Neural cell (in vitro differentiated cells): ENCODE data around the gene CDKAL1. TPM values are rescaled to one million over a fixed set of nuclear protein-coding genes. Genes with fewer than 3 reads are reported as not detected.

ENCODE experiments used
- H2AFZ ChIP-seq: fragments of 200-600, 300-800 bp; sonication (generic), shearing (Covaris generic); 2 replicates; pipeline ENCODE4 v1.6.0; 2014; ENCODE audit warnings: low read depth, mild to moderate bottlenecking, antibody characterized with exemption, low read length, moderate library complexity
- H3F3A ChIP-seq: fragments of 200-600 bp; shearing (Covaris generic); 2 replicates; pipeline ENCODE4 v1.6.1; 2016; ENCODE audit warnings: mild to moderate bottlenecking, moderate library complexity, mixed read lengths, antibody characterized with exemption, low read length; ENCODE audit not compliant: insufficient read depth, poor library complexity, severe bottlenecking
- H3K27ac ChIP-seq: fragments of 200-600, 300-800 bp; sonication (generic), shearing (Covaris generic); 2 replicates; pipeline ENCODE4 v1.5.1; 2014; ENCODE audit warnings: mild to moderate bottlenecking, low read length, moderate library complexity
- H3K27me3 ChIP-seq: fragments of 300-800, 200-600 bp; sonication (generic), shearing (Covaris generic); 2 replicates; pipeline ENCODE4 v1.6.0; 2014; ENCODE audit warnings: mild to moderate bottlenecking, low read depth, low read length, moderate library complexity; ENCODE audit not compliant: insufficient read depth
- H3K36me3 ChIP-seq: fragments of 300-800, 200-600 bp; sonication (generic), shearing (Covaris generic); 2 replicates; pipeline ENCODE4 v1.5.1; 2014; ENCODE audit warnings: mild to moderate bottlenecking, antibody characterized with exemption, low read length, moderate library complexity; ENCODE audit not compliant: insufficient read depth
- H3K4me2 ChIP-seq: fragments of 300-800, 200-600 bp; sonication (generic), shearing (Covaris generic); 2 replicates; pipeline ENCODE4 v1.6.0; 2014; ENCODE audit warnings: mild to moderate bottlenecking, low read length
- H3K4me3 ChIP-seq: fragments of 300-800, 200-600 bp; sonication (generic), shearing (Covaris generic); 2 replicates; pipeline ENCODE4 v1.5.1; 2014; ENCODE audit warnings: mild to moderate bottlenecking, low read length, moderate library complexity
- H3K79me2 ChIP-seq: fragments of 200-600 bp; shearing (Covaris generic); replicated peaks from 2 replicates; pipeline ENCODE4 v1.6.0; 2014; ENCODE audit warnings: mild to moderate bottlenecking, low read length, moderate library complexity; ENCODE audit not compliant: insufficient read depth
- H3K9ac ChIP-seq: fragments of 300-800, 200-600 bp; sonication (generic), shearing (Covaris generic); 2 replicates; pipeline ENCODE4 v1.6.1; 2016; ENCODE audit warnings: mild to moderate bottlenecking, low read length, mixed read lengths
- H3K9me2 ChIP-seq: fragments of 200-600 bp; shearing (Covaris generic); 2 replicates; pipeline ENCODE4 v1.6.1; 2016; ENCODE audit warnings: mild to moderate bottlenecking, low read length, mixed read lengths; ENCODE audit not compliant: insufficient read depth
- H3K9me3 ChIP-seq: fragments of 200-600, 300-800 bp; sonication (generic), shearing (Covaris generic); 2 replicates; pipeline ENCODE4 v1.6.1; 2016; ENCODE audit warnings: mild to moderate bottlenecking, mixed run types, low read length, moderate library complexity, mixed read lengths
- H4K20me1 ChIP-seq: fragments of 200-600 bp; shearing (Covaris generic); 2 replicates; pipeline ENCODE4 v1.6.1; 2016; ENCODE audit warnings: mild to moderate bottlenecking, mixed run types; ENCODE audit not compliant: insufficient read depth
- CTCF ChIP-seq: fragments of 450-650 bp; IDR thresholded peaks from 2 replicates; pipeline ENCODE4 v1.5.1; 2014; ENCODE audit warnings: antibody characterized with exemption, mild to moderate bottlenecking, moderate library complexity; ENCODE audit not compliant: poor library complexity, severe bottlenecking
- EP300 ChIP-seq: fragments of 450-650 bp; conservative IDR thresholded peaks from 2 replicates; pipeline ENCODE4 v1.6.1; 2014; ENCODE audit warnings: antibody characterized with exemption, mild to moderate bottlenecking, moderate library complexity; ENCODE audit not compliant: poor library complexity, severe bottlenecking
- EZH2 ChIP-seq: fragments of 200-600, 300-800 bp; shearing (Covaris generic), sonication (generic); IDR thresholded peaks from 2 replicates; pipeline ENCODE4 v1.6.1; 2014; ENCODE audit warnings: antibody characterized with exemption, low read length, borderline replicate concordance, mild to moderate bottlenecking; ENCODE audit not compliant: insufficient read depth, poor library complexity, severe bottlenecking
- MXI1 ChIP-seq: fragments of 450-650 bp; conservative IDR thresholded peaks from 2 replicates; pipeline ENCODE4 v1.6.1; 2014; ENCODE audit warnings: antibody characterized with exemption, mild to moderate bottlenecking; ENCODE audit not compliant: poor library complexity, severe bottlenecking
- POLR2AphosphoS5 ChIP-seq: IDR thresholded peaks from 2 replicates; pipeline ENCODE4 v1.6.1; 2012
- RAD21 ChIP-seq: fragments of 450-650 bp; conservative IDR thresholded peaks from 2 replicates; pipeline ENCODE4 v1.6.1; 2014; ENCODE audit warnings: antibody characterized with exemption, mild to moderate bottlenecking, moderate library complexity
- REST ChIP-seq: IDR thresholded peaks from 2 replicates; pipeline ENCODE4 v1.6.1; 2012; ENCODE audit warnings: borderline replicate concordance
- SMC3 ChIP-seq: fragments of 450-650 bp; conservative IDR thresholded peaks from 2 replicates; pipeline ENCODE4 v1.6.1; 2014; ENCODE audit warnings: antibody characterized with exemption, mild to moderate bottlenecking, moderate library complexity; ENCODE audit not compliant: poor library complexity
- TAF1 ChIP-seq: IDR thresholded peaks from 2 replicates; pipeline ENCODE4 v1.6.1; 2012; ENCODE audit warnings: low read depth
- polyA plus RNA-seq: library from polyadenylated mRNA; depleted of rRNA; stranded (reverse); fragments of >200 nt; gene quantifications from 2 replicates; pipeline ENCODE4 v1.2.3, GENCODE V29; 2014

The CDKAL1 gene
- polyA plus RNA-seq, 1 donor from 2014 or later = 10.7 TPM

GRCh38 chr6:20538131-20538662 is 3.9 kb downstream of the CDKAL1 start:
- Histone ChIP-seq H3K27me3 (no peaks in the 10 kb centered on the region), H2AFZ (no peak overlapping the region), H3K79me2 (peaks cover 34% of the 10 kb centered on the region), H3K9me3 (no peaks in the 10 kb centered on the region), H4K20me1 (no peaks in the 10 kb centered on the region), H3K4me3 (no peak overlapping the region), H3K9ac (no peak overlapping the region), H3F3A (no peaks in the 10 kb centered on the region), H3K9me2 (no peaks in the 10 kb centered on the region), H3K4me2 (no peak overlapping the region), H3K27ac (no peak overlapping the region), H3K36me3 (no peaks in the 10 kb centered on the region)
- TF ChIP-seq CTCF (no peak), POLR2AphosphoS5 (no peak), EZH2 (no peak), REST (no peak), EP300 (no peak), TAF1 (no peak), MXI1 (no peak), RAD21 (no peak), SMC3 (no peak)

GRCh38 chr6:20538907-20539306 is 4.7 kb downstream of the CDKAL1 start:
- Histone ChIP-seq H3K36me3 (no peaks in the 10 kb centered on the region), H3K4me3 (no peak overlapping the region), H3K9me2 (no peaks in the 10 kb centered on the region), H4K20me1 (no peaks in the 10 kb centered on the region), H3K9ac (no peak overlapping the region), H3K79me2 (peaks cover 34% of the 10 kb centered on the region), H3F3A (no peaks in the 10 kb centered on the region), H2AFZ (no peak overlapping the region), H3K9me3 (no peaks in the 10 kb centered on the region), H3K27me3 (no peaks in the 10 kb centered on the region), H3K27ac (no peak overlapping the region), H3K4me2 (no peak overlapping the region)
- TF ChIP-seq RAD21 = no peak

- Histone ChIP-seq H3K79me2 (peaks cover 34% of the 10 kb centered on the region), H3K4me3 (no peak overlapping the region), H3K9ac (no peak overlapping the region), H3K36me3 (no peaks in the 10 kb centered on the region), H2AFZ (no peak overlapping the region), H3F3A (no peaks in the 10 kb centered on the region), H3K4me2 (no peak overlapping the region), H3K9me3 (no peaks in the 10 kb centered on the region), H3K9me2 (no peaks in the 10 kb centered on the region), H3K27me3 (no peaks in the 10 kb centered on the region), H3K27ac (no peak overlapping the region), H4K20me1 (no peaks in the 10 kb centered on the region)
- TF ChIP-seq RAD21 = no peak
- no peak for TF ChIP-seq POLR2AphosphoS5
- no peak for TF ChIP-seq REST
- TF ChIP-seq CTCF = no peak
- TF ChIP-seq EP300 = no peak
- TF ChIP-seq MXI1 = no peak
- TF ChIP-seq EZH2 = no peak
- no peak for TF ChIP-seq TAF1
- no peak for TF ChIP-seq SMC3
Observed at GRCh38 chr6:20539387-20539786, 5.1 kb downstream of the CDKAL1 start.
